PC-9 (cell line): ENCODE results near the gene AUTS2. TPM values are rescaled to one million over a fixed set of nuclear protein-coding genes. Genes with fewer than 3 reads are reported as not detected.

Source experiments
- BruUV-seq: library from RNA; stranded (reverse); fragments of 400-500 nt; replicated peaks from 2 replicates; lab custom pipeline; 2021; lab: Mats Ljungman, UMichigan
- CTCF ChIA-PET: fragments of 300-600 bp; sonication (Branson Sonifier 250); formaldehyde crosslinking; loops from one replicate; lab custom pipeline; 2022; ENCODE audit warnings: antibody characterized with exemption; lab: Charles Lee
- POLR2A ChIA-PET: fragments of 300-600 bp; sonication (Branson Sonifier 250); formaldehyde crosslinking; loops from one replicate; lab custom pipeline; 2022; ENCODE audit warnings: antibody characterized with exemption; ENCODE audit not compliant: unreplicated experiment; lab: Charles Lee
- DNase-seq, 2 experiments: peaks; one replicate each; pipeline versions ENCODE4 v3.0.0 to v3.0.0-alpha.2; 2015 to 2022; ENCODE audit warnings: mixed read lengths in 1 of 2
- H2AFZ ChIP-seq: fragments of 200-600 bp; sonication (generic); 2 replicates; pipeline ENCODE4 v1.8.1; 2017; ENCODE audit warnings: antibody characterized with exemption
- H3F3A ChIP-seq: fragments of 200-600 bp; sonication (generic); 2 replicates; pipeline ENCODE4 v1.8.1; 2017; ENCODE audit warnings: antibody characterized with exemption, mild to moderate bottlenecking, low read depth; ENCODE audit not compliant: insufficient read depth
- H3K27ac ChIP-seq: fragments of 200-600 bp; sonication (generic); 2 replicates; pipeline ENCODE4 v1.6.1; 2016; ENCODE audit warnings: mixed run types
- H3K27me3 ChIP-seq: fragments of 200-600 bp; sonication (generic); 2 replicates; pipeline ENCODE4 v1.6.1; 2016; ENCODE audit warnings: low read depth, mixed run types; ENCODE audit not compliant: insufficient read depth
- H3K36me3 ChIP-seq: fragments of 200-600 bp; sonication (generic); 2 replicates; pipeline ENCODE4 v1.6.1; 2016; ENCODE audit warnings: low read depth, mixed run types
- H3K4me1 ChIP-seq: fragments of 200-600 bp; sonication (generic); replicated peaks from 2 replicates; pipeline ENCODE4 v1.6.1; 2016; ENCODE audit warnings: mixed run types; ENCODE audit not compliant: insufficient read depth
- H3K4me2 ChIP-seq: fragments of 200-600 bp; sonication (generic); 2 replicates; pipeline ENCODE4 v1.6.1; 2017; ENCODE audit warnings: mixed run types
- H3K4me3 ChIP-seq: fragments of 200-600 bp; sonication (generic); 2 replicates; pipeline ENCODE4 v1.6.1; 2016; ENCODE audit warnings: mixed run types
- H3K79me2 ChIP-seq: fragments of 200-600 bp; sonication (generic); 2 replicates; pipeline ENCODE4 v1.6.1; 2017; ENCODE audit warnings: low read depth, mixed run types
- H3K9me2 ChIP-seq: fragments of 200-600 bp; sonication (generic); 2 replicates; pipeline ENCODE4 v1.8.1; 2017; ENCODE audit warnings: mild to moderate bottlenecking; ENCODE audit not compliant: insufficient read depth
- H3K9me3 ChIP-seq: fragments of 200-600 bp; sonication (generic); 2 replicates; pipeline ENCODE4 v1.8.1; 2016; ENCODE audit warnings: low read depth; ENCODE audit not compliant: insufficient read depth
- H4K20me1 ChIP-seq: fragments of 200-600 bp; sonication (generic); 2 replicates; pipeline ENCODE4 v1.8.1; 2017; ENCODE audit not compliant: insufficient read depth
- CTCF ChIP-seq: fragments of 200-600 bp; sonication (generic); conservative IDR thresholded peaks from 2 replicates; pipeline ENCODE4 v1.6.1; 2017; ENCODE audit warnings: mixed run types, antibody characterized with exemption, mild to moderate bottlenecking, moderate library complexity
- EZH2 ChIP-seq: fragments of 200-600 bp; sonication (generic); IDR thresholded peaks from 2 replicates; pipeline ENCODE4 v1.8.0; 2017; ENCODE audit warnings: antibody characterized with exemption, low read depth
- intact Hi-C: fragments of 100-400 bp; cut with micrococcal nuclease; formaldehyde crosslinking; loops from one replicate; pipeline ENCODE4 v1.10.0; 2022; ENCODE audit not compliant: unreplicated experiment
- total RNA-seq: library from RNA; stranded (reverse); gene quantifications from 2 replicates; pipeline ENCODE4 v1.2.3, GENCODE V29; 2021

AUTS2 gene
- total RNA-seq, 1 experiment from 2014 or later = not detected

GRCh38 chr7:69706070-69706469 lies 107.8 kb downstream of the AUTS2 start:
- no peak overlapping the region for H3K4me3 ChIP-seq
- no peaks in the 10 kb centered on the region for H3K4me1 ChIP-seq
- no peaks in the 10 kb centered on the region for H3K9me2 ChIP-seq
- intact Hi-C loops = no loop called here
- ChIA-PET POLR2A (no interaction called here), CTCF (no interaction called here)
- TF ChIP-seq CTCF (no peak), EZH2 (no peak)
- H3K4me2 ChIP-seq = no peak overlapping the region
- no TSS peak for BruUV-seq
- H3K27me3 ChIP-seq = no peaks in the 10 kb centered on the region
- no peak overlapping the region for H3K27ac ChIP-seq
- H3K79me2 ChIP-seq = no peaks in the 10 kb centered on the region
- DNase-seq = no peak
- no peaks in the 10 kb centered on the region for H4K20me1 ChIP-seq
- H3F3A ChIP-seq = no peaks in the 10 kb centered on the region
- H2AFZ ChIP-seq = no peak overlapping the region
- no peaks in the 10 kb centered on the region for H3K36me3 ChIP-seq
- no peaks in the 10 kb centered on the region for H3K9me3 ChIP-seq

- ChIA-PET POLR2A (no interaction called here), CTCF (no interaction called here)
- Histone ChIP-seq H3K9me2 (no peaks in the 10 kb centered on the region), H4K20me1 (no peaks in the 10 kb centered on the region), H3K9me3 (no peaks in the 10 kb centered on the region), H3K4me3 (no peak overlapping the region), H3F3A (no peaks in the 10 kb centered on the region), H2AFZ (no peak overlapping the region), H3K79me2 (no peaks in the 10 kb centered on the region), H3K27me3 (no peaks in the 10 kb centered on the region), H3K4me2 (no peak overlapping the region), H3K36me3 (no peaks in the 10 kb centered on the region), H3K4me1 (no peaks in the 10 kb centered on the region), H3K27ac (no peak overlapping the region)
- no TSS peak for BruUV-seq
- DNase-seq = peak in 1 of 2 experiments; percentile 37
- TF ChIP-seq EZH2 = no peak
- no peak for TF ChIP-seq CTCF
- intact Hi-C loops = no loop called here
Observed at GRCh38 chr7:69708857-69709256, 110.6 kb downstream of the AUTS2 start.

- no peak overlapping the region for H3K27ac ChIP-seq
- H3K4me2 ChIP-seq = no peak overlapping the region
- intact Hi-C loops = no loop called here
- BruUV-seq = no TSS peak
- H3K4me3 ChIP-seq = no peak overlapping the region
- no peaks in the 10 kb centered on the region for H3K36me3 ChIP-seq
- no peaks in the 10 kb centered on the region for H3K27me3 ChIP-seq
- DNase-seq = no peak
- no peak for TF ChIP-seq CTCF
- no peak for TF ChIP-seq EZH2
- no peaks in the 10 kb centered on the region for H3K9me3 ChIP-seq
- no peaks in the 10 kb centered on the region for H3K4me1 ChIP-seq
- no peaks in the 10 kb centered on the region for H3K79me2 ChIP-seq
- H3K9me2 ChIP-seq = no peaks in the 10 kb centered on the region
- CTCF ChIA-PET = no interaction called here
- POLR2A ChIA-PET = no interaction called here
- H4K20me1 ChIP-seq = no peaks in the 10 kb centered on the region
- H2AFZ ChIP-seq = no peak overlapping the region
- H3F3A ChIP-seq = no peaks in the 10 kb centered on the region
Observed at GRCh38 chr7:69710768-69711438, 112.6 kb downstream of the AUTS2 start.
